Fibroblast of pulmonary artery (primary cell): ENCODE data around the gene GARNL3.

Experiments
- DNase-seq: peaks from one replicate; pipeline ENCODE4 v3.0.0-alpha.2; 2010; ENCODE audit warnings: low read depth
- H3K4me3 ChIP-seq: replicated peaks from 2 replicates; pipeline ENCODE4 v1.5.1; 2011; ENCODE audit warnings: low read depth, mild to moderate bottlenecking, control low read depth, low read length, moderate library complexity
- TF ChIP-seq, protein P1 (sequence below): IDR thresholded peaks from 2 replicates; pipeline ENCODE4 v1.5.1; 2011; ENCODE audit warnings: mild to moderate bottlenecking, control low read depth, low read length, inconsistent platforms; ENCODE audit errors: missing control alignments

Gene GARNL3

GRCh38 chr9:127264462-127265219 is at the start of gene GARNL3:
Gene GARNL3, plus strand, starts transcription at chr9:127264774. Its CDS starts 104 bp downstream, at chr9:127264878.
- DNase-seq, result no peak
- no peak within 1 kb of the TSS for H3K4me3 ChIP-seq
- TF ChIP-seq, protein P1, sequence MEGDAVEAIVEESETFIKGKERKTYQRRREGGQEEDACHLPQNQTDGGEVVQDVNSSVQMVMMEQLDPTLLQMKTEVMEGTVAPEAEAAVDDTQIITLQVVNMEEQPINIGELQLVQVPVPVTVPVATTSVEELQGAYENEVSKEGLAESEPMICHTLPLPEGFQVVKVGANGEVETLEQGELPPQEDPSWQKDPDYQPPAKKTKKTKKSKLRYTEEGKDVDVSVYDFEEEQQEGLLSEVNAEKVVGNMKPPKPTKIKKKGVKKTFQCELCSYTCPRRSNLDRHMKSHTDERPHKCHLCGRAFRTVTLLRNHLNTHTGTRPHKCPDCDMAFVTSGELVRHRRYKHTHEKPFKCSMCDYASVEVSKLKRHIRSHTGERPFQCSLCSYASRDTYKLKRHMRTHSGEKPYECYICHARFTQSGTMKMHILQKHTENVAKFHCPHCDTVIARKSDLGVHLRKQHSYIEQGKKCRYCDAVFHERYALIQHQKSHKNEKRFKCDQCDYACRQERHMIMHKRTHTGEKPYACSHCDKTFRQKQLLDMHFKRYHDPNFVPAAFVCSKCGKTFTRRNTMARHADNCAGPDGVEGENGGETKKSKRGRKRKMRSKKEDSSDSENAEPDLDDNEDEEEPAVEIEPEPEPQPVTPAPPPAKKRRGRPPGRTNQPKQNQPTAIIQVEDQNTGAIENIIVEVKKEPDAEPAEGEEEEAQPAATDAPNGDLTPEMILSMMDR, result no peak

DNA sequence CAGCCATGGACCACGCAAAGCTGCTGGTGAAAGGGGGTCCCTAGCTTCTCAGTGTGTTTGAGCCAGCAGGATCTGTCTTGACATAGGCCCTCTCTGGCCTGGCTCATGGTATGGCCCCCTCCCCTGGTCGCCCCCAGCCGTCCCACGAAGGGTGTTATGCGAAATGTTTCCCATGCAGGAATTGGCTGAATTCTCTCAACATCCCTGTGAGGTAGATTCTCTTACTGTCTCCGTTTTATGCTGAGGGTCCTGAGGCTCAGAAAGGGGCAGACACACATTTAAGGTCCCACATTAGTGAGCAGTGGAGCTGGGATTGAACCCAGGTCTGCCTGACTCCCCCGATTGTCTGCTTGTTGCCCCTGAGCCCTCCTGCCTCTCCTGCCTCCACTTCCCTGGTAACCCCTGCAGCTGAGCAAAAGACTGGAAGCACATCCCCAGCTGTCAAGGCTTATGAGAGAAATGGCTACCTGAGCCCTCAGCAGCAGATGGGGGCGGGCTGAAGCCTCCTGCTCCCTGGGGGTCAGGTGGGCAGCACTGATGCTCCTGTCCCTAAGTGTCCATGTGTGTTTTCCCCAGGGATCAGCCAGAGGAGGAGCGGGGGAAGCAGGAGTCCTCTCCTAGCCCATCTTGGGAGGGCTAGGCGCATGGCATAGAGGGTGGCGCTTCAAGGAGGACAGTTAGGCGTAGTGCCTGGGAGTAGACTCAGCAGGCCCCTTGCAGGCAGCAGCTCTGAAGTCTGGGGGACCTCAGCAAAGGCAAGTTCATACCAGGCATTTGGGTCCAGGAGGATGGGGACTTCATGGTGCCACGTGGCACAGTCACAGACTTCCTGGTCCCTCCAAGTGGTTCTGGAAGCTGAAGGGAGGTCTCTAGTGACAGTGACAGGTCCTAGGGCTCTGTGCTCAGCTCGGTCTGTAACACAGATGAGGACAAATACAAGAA is 49.0 kb upstream of the GARNL3 start:
- no peak for DNase-seq
- no peak overlapping the region for H3K4me3 ChIP-seq
- TF ChIP-seq, protein P1, result no peak

- no peak for DNase-seq
- no peak overlapping the region for H3K4me3 ChIP-seq
- TF ChIP-seq, protein P1, result no peak
Measured at GRCh38 chr9:127216210-127216887, 48.2 kb upstream of the GARNL3 start.

DNA sequence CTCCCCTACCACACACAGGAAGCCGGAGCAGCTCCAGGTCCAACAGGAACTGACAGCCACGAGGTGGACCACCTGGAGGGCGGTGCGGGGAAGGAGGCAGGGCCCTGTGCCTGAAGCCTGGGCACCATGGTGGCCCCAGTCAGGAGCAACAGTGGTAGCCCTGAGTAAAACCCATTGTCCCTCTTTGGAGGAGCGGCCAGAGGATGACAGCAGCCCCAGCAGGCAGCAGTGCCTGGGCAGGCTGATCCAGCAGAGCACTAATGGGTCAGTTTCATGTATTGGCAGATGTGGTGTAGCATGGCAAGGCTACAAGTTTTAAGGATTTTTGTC is 47.7 kb upstream of the GARNL3 start:
- DNase-seq, result no peak
- TF ChIP-seq, protein P1, result no peak
- H3K4me3 ChIP-seq, result no peak overlapping the region

DNA sequence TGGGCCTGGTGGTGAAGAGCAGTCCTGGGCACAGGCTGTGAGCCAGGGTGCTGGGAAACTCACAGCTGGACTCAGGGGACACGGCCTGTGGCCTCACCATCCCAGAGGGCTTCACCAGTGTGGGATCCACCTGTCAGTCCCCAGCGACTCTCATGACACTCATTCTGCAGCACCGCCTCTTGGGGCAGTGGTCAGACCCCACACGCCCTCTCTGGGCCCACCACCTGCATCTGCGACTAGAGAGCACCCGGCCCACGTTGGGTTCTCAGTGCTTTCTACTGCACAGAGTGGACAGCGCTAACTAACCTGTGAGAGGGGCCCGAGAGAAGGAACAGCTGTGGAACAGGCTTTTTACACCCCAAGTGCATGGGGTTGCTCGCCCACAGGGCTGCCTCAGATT is 45.8 kb upstream of the GARNL3 start:
- no peak overlapping the region for H3K4me3 ChIP-seq
- DNase-seq, result no peak
- TF ChIP-seq, protein P1, result no peak

GRCh38 chr9:127219520-127219919 is 45.1 kb upstream of the GARNL3 start:
- no peak overlapping the region for H3K4me3 ChIP-seq
- DNase-seq, result no peak
- TF ChIP-seq, protein P1, result no peak
